ENCODE measurements around the gene MBNL1.

The MBNL1 gene

DNA sequence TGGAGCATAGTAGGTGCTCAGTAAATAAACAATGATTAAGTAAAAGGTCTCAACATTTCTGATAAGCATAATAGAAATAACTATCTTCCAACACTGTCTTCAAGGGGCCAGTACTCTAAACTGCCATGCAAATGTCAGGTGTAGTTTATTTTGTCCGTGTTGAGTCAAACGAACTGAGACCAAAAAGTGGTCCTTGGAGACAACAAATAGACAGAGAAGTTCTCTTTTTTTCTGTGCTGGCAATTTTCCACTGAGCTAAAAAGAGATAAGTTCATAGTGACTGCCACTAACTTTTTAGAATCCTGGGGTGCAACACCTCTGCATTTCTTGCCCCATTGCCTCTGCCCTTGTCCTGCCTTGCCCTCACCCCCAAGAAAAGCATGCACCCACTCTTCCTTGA, 14.7 kb upstream of the MBNL1 start:
- no peak for DNase-seq

DNA sequence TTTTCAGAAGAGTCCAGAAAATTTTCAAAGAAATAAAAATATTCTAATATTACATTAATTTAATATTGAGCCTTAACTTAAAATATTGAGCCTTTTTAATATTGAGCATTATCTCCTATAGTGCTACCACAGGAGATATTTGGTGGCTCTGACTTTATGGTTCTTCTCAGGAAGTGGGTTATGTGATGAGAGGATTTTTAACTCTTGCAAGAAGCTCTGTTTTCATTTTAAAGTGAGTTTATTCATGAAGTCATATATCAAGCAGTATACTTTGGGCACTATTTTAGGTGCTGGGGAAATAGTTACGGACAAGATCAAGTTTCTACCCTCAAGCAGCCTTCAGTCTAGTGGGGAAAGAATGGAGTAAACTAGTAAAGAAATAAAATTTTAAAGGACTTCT, 13.4 kb upstream of the MBNL1 start:
- no peak for DNase-seq

DNA sequence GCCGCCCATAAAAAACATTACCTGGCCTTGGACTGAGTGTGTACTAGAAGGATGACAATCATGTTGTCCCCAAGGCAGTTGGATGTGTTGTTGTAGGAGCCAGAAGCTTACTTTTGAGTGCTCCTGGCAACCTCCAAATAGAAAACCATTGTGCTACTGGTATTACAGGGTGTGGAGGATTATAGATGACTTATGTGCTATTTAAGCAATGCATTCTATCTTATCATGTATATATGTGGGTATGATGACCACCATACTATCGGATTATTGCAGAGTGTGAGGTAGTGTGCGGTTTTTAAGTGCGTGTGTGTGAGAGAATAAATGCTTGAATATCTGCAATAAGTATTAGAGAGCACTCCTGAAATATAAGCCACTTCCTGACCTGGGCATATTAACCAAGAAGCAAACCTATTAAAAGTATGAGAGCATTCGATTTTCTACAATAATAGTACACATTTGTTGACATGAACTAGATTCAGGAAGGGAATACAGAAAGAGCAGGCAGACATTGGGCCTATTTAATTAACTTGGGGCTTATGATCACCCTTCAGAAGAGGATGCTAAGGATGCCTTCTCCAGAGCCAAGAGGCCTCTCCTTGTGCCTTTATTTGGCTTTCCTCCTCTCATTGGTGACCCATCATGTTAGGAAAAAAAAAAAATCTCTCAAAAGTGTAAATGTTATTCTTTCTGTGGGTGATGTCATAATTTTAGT, 11.7 kb upstream of the MBNL1 start:
- no peak for DNase-seq

DNA sequence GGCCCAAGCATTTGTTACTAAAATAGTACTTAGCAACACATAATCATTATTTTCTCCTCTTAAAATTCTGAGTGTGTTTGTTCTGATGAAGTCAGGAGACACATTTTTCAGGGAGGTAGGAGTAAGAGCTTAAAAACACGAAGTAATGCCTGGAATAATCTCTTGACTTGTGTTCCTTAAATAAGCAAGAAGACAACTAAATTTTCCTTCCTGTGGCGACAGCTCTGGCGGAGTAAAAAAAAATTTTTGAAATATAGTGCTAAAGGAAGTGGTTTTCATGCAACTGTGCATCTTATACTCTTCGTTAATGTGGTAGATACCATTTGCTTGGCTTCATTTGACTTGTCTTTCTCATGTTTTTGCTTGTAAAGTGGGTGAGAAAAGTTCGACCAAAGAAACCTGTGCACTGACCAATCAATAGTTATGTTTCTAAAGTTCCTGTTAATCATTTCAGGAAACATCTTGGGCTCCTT, 11.1 kb upstream of the MBNL1 start:
- no peak for DNase-seq

DNA sequence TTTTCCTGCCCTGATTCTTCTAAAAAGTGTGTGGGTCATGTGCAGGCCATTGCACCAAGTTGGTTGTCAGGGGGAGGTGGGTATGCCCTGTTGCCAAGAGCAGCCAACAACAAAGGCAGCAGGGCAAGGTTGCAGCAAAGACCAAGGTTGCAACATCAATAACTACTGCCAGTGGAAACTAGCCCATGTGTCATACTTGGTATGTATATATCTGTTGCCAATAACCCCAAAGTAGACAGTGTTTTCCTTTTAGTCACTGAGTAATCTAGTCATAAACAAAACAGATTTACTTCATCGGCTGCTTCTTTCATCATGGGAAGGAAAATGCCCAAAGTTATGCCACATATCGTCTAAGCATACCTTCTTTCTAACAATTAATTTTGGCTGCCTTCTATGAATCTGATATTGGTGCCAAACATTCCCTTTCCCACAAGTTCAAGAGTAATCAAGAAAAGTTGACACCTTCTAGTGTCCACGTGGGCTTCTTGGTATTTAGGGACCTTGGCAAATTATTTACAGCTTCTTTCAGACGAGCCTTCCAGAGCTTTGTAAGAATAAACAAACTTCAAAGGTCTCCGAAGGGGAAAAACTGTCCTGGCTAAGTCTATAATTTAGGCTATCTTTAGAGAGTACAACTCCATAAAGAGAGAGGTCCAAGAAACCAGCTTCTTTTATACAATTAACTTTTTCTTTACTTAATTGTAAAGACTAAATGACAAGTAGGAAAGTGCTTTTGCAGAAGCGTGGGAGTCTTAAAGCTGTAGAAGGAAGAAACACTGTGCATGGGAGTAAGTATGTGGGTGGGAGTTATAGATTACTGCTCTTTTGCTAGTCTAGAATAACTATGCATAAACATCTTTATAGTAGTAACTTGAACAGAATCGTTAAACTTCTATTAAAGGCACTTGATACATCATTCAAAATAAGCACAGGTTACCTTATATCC, 10.0 kb upstream of the MBNL1 start:
- DNase-seq = no peak

DNA sequence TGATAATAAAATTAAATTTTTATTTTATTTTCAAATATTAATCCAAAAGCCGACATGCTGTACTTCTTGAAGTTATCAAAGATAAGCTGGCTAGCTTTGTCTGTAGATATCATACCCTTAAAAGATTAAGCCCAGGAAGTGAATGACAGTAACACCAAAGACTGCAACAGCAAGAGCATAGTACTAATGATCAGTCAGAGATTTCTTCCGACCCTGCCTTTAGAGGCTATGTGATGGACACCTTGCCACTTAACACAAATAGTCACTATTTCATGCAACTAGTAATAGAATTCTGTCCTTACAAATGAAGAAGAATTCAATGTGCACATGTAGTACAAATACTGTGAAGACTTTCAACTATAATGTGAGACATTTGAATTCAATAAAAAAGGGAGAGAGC, 9.3 kb upstream of the MBNL1 start:
- no peak for DNase-seq

DNA sequence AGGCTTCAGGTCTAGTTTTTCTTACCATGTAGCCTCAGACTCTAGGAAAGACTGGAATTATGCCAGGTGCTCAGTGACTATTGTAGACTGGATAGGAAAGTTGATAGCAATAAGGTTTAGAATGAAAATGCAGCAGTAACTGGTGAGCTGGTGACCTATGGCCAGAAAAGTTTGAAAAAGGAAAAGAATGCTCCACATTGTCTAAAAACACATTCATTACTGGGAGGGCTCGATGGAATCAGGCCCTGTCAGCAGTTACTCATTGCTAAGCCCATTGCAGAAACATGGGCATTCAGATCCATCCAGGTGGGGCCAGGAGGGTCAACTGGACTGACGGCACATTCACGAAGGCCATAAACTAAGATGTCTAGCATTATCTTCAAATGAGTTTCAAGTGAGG, 8.7 kb upstream of the MBNL1 start:
- DNase-seq = no peak

DNA sequence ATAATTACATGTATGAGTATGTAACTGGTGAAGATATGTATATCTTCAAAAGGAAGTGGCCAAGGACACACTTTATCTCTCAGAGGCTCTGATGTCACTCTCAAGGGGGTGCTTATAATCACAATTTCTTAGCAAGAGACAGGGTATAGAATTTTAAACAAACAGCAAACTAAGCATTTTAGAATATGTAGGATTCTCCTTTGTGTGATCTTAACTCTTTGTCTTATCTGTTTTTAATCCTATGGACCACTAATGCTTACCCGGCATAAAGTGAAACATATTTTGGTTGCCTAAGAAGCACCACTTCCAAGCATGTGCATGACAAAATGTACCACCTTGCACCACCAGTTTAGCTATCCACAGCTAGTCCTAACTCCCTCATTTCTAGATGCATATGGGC, 8.2 kb upstream of the MBNL1 start:
- no peak for DNase-seq

DNA sequence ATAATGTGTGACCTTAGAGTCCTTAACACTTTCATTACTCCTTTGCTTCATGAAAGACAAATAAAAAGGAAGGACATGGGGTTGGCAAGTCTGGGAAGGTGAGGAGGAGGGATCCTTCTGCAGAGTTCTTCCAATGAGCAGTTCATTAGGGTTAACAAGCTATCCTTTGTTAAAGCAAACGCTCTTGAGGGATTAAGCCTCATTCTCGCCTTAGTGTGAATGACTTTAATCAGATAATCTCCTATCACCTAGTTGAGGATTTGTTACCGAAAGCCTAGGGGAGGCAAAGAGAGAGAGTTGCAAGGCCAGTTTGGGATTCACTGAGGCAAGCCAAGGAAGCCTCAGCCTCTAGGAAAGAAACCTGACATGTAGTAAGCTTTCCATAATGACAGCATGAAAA, 7.4 kb upstream of the MBNL1 start:
- DNase-seq = no peak

DNA sequence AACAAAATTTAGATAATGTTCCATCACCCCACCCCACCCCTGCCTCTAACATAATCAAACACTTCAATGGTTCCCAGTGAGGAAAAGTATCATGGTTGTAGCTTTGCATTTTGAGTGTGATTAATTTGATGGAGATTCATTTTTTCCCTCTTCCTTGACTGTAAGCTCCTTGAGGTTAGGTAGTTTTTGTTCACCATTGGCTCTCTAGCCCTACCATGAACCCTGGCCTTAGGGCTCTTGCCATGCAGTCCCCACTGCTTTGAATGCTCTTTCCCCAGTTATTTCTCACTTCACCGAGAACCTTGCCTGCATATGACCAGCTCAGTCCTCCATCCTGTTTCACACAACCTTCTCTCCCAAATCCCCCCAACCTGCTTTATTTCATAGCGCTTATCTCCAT, 5.0 kb upstream of the MBNL1 start:
- no peak for DNase-seq

DNA sequence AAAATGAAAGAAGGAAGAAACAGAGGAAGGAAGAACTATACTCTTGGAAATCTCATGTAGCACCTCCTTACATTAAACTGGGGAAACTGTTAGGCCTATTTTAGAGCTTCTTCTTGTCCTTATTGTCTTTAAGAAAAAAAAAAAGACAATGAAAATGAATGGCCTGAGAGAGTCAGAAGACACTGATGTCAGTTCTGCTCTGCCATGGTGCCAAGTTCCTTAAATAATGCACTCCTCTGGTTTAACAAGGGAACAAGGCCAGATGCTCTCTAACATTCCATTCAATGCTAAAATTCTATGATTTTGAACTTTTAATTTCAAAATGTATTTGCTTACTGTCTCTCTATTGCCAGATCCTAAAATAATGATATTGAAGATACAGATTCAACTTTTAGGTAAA, 4.4 kb upstream of the MBNL1 start:
- no peak for DNase-seq

DNA sequence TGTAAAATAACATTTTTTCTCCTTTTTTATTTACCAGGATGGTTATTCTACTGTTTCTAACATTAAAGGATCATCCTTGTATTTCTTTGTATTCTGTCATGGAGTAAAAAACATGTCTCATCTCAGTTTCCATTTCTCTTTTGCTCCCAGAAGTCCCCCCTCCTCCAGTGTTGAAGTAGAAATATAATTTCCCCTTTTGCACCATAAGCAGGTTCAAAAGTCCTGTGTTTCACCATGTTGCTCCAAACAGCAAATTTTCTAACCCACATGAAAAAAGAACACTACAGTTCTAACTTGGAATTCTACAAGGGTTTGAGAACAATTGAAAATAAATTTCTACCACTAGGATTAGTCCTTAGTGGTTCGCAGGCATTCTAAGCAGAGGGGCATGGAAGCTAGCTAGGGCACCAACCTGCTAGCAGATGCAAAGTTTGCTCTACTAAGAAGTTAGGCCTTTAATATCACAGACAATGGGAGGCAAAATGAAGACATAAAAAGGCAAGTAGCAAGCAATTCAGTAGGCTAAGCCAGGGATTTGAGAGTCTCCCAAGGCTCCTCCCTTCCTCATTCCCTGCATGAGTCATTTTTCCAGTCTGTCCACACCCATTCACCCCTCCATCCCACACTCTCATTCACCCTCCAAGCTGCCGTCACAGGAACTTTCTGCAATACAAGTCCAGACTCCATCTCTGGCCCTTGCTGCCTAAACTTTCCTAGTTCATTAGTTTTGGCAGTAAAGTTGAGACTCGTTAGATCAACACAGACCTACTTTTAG, 2.3 kb upstream of the MBNL1 start:
- DNase-seq = no peak

DNA sequence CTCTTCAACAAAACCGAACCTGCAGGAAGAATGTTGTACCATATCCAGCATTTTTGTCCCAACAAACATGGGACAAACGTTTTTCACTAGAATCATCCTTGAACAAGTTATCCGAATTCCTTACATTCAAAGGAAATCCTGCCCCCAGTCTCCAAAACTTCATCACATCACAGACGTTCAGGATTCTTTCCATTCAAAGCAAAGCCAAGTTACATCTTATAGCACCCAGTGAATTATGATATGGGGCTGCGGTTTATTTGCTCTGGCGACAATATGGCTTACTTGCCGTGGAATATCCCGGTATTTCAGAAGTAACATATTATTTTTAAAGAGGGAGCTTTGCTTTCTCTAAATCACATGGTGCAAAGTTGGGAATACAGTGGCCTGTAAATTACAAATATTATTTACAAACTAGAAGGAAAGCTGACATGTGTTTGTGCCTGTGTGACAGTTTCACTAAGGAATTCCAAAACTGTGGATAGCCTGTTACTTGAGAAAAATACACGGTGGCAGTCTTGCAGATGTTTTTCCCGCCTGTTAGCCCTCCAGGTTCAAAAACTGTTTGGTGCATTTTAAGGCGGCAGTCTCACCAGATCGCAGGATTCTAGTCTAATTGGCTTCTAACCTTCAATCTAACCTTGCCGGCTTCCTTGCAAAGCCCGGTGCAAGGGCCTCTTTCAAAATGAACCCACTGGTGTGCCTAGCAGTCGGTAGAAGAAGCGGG, 736 bp upstream of the MBNL1 start:
- DNase-seq = no peak

DNA sequence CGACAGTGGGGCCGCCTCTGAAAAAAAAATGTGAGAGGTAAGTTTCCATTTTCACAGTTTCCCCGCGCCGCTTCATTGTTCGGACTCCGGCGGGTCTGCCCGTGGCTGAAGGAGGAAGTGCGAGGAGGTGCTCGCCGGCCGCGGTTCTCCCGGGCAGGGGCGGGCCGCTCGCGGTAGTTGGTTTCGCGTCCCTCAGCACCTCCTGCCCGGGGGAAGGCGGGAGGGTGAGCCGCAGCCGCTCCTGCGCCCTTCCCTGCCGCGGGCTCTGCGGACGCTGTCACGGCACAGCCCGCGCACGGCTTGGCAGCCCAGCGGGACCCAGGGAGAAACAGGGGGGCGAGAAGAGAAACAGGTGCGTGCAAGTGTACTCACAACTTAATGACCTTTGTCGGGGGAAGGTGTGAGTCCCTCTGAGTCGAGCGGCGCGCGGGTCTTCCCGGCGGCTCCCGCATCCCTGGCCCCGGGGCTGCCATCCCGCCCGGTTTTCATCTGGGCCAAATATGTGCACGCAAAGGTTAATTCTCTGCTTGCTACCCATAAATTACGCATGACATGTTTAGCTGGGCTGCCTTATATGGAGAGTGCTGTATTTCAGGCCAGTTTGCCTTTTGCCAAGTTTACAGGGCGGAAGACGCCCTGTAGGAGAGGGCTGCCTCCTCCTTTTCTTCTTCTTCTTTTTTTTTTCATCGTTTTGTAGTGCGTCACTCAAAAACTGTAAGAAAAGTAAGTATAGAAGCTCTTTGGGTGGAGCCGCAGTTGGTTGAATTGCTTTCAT, 514 bp downstream of the MBNL1 start:
- DNase-seq = peak; percentile 49 to 68

DNA sequence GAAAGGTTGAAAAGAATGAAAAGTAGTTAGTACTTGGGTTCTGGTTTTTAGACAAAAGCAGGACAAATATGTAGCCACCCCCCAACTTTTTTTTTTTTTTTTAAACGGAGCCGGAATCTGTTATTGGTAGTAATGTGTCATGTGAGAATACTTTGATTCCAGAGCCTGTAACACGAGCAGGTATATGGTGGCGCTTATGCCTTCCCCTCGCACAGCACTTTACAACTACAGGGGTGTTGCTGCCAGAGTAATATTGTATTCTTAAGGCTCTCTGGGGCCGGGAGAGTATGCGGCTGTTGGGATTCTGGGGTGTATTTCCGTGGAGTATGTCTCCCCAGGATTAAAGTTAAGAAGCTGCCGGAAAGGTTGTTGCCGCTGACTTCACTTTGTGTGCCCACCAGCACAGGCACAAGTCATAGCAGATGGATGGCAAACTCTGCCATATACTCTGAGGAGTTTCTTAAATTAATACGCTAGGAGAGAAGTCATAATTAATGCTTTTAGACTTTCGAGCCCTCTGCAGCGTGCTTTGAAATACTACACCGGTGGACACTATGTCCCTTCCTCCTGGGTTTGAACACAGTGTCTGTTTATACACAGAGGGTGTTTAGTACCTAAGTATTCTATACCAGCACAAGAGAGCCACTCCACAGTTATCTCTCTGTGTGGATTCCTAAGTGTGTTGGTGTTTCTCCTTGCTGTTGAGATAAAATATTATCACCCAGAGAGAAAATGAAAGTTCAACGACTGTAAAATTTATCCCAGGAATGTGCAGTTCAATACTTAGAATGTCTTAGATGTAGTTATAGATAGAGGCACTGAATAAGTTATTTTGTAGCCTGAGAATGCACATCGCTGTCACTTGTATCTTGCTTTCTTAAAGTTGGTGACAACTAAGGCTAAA, 1.4 kb downstream of the MBNL1 start:
- peak in 1 of 2 experiments; percentile 23 for DNase-seq

DNA sequence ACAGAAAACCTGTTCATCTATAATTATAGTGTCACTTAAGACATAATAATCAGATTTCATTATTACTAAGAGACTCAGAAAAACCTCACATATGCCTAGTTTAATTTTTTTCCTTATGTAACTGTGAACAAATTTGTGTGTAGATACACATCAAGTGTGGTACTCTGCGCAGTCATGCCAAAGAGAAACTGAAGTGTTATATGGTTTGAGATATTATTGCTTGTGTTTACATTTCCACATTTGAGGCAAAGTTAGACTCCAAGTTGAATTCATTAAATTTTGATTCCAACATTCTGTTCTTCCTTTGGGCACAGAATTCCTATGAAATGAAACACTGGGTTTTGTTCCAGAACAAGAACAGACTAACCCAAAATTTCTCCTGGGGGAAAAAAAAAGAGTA, 2.2 kb downstream of the MBNL1 start:
- DNase-seq = no peak

DNA sequence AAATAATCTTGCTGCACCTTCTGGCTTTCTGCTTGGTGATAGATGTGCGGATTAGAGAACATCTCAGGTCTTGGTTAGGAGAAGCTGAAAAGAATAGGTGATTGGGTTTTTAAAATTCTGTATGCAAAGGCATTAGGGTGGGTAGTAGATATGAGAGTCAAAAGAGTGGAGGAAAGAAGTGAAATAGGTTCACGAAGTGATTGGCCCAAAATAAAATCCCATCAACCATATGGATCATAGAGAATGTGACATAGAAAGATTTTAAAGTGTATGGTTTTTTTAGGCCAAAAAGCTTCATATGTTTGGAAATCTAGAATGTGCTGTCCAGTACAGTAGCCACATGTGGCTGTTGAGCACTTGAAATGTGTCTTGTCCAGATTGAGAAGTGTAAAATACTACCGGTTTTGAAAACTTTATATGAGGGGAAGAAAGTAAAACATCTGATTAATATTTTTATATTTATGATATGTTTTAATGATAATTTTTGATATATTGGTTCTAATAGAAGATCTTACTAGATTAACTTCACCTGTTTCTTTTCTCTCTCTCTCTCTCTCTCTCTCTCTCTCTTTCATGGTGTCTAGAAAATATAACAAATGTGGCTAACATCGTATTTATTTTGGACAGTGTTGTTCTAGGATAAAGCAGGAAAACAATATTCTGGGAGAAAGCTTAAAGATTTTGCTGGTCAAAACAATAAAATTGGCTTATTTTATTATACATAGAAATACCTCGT, 2.9 kb downstream of the MBNL1 start:
- DNase-seq = no peak

DNA sequence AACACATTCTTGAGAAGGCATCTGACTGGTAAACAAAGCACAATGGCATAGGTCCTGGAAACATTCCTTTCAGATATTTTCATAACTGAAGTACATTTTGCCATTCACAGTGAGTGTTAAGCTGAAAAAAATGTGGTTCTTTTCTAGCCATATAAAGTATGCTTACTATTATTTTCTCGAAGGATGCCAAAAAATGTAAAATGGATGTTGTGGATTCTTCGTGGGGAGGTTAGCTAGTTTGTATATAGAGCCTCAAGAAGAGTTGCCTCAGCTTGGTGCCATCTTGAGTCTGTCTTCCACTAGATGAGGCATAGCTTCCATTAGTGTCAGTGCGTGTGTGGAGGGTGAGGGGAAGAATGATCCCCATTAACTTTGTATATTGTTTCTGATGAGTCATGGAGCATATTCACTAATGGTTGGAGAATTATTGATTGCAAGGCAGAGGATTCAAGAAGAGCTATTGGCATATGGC, 4.1 kb downstream of the MBNL1 start:
- DNase-seq = no peak

DNA sequence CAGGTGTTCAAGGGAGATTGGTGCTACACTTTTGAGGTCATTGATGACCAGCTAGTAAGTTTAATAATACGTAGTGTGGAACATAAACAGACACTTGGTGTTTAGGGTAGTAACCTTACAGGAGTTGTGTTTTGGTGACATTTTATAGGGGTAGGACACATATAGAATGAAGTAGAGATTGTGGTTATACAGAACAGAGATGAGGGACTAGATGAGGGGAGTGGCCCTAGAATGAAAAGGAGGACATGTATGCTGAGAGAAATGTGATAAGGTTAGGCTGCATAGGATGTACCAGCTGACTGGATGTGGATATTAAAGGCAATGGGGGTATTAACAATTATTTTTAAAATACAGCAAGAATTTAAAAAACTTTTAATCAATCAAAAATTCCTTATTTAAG, 8.0 kb downstream of the MBNL1 start:
- no peak for DNase-seq

DNA sequence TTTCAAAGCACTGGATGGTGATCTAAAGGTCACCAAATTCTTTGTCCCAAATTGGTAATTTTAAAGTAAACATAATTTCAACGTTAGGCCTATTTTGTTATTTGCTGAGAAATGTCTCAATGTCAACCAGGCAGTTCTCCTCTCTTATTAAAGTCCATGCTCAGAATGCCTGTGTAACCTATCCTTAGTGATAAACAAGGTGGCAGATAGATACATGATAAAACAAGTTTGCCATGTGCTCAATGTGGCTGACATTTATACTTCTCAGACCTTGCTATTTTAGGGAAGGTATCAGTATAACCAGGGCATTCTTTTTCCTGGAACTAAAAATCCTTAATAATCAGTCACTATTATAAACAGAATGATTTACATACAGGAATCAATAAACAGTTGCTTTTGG, 8.5 kb downstream of the MBNL1 start:
- DNase-seq = no peak

Data from NCI-H187 (cell line).